Liver (tissue), 9 donors: ENCODE results near the gene COL5A1. TPM values are rescaled to one million over a fixed set of nuclear protein-coding genes. Genes with fewer than 3 reads are reported as not detected.

Experiments
- DNase-seq: peaks from one replicate; pipeline ENCODE4 v3.0.0-alpha.2; 2017; ENCODE audit warnings: low spot score
- H3K27ac ChIP-seq, 2 donors: one replicate each; pipeline ENCODE4 v1.7.0; 2013; ENCODE audit warnings: inconsistent platforms in 2 of 2, low read length in 2 of 2, control low read depth in 1 of 2, low read depth in 1 of 2, mild to moderate bottlenecking in 1 of 2
- H3K27me3 ChIP-seq, 4 donors: one replicate each; pipeline versions ENCODE4 v1.6.1 to v1.7.0; 2013; ENCODE audit warnings: low read length in 3 of 4, inconsistent platforms in 1 of 4, mild to moderate bottlenecking in 1 of 4, moderate library complexity in 1 of 4; ENCODE audit not compliant: control insufficient read depth in 4 of 4, insufficient read depth in 4 of 4
- H3K36me3 ChIP-seq, 4 donors: one replicate each; pipeline versions ENCODE4 v1.6.1 to v1.7.0; 2013; ENCODE audit warnings: low read length in 3 of 4, mild to moderate bottlenecking in 3 of 4, low read depth in 1 of 4, moderate library complexity in 1 of 4; ENCODE audit not compliant: control insufficient read depth in 4 of 4, insufficient read depth in 3 of 4
- H3K4me1 ChIP-seq, 4 donors: one replicate each; pipeline versions ENCODE4 v1.6.1 to v1.7.0; 2013; ENCODE audit warnings: low read length in 3 of 4, mild to moderate bottlenecking in 3 of 4, moderate library complexity in 1 of 4; ENCODE audit not compliant: control insufficient read depth in 4 of 4, insufficient read depth in 4 of 4
- H3K4me3 ChIP-seq, 3 donors: one replicate each; pipeline versions ENCODE4 v1.6.1 to v1.7.0; 2013; ENCODE audit warnings: low read length in 3 of 3, control low read depth in 1 of 3, low read depth in 1 of 3, mild to moderate bottlenecking in 1 of 3
- H3K9ac ChIP-seq, 2 donors: one replicate each; pipeline ENCODE4 v1.7.0; 2013; ENCODE audit warnings: low read length in 2 of 2, mild to moderate bottlenecking in 2 of 2, moderate library complexity in 2 of 2, control low read depth in 1 of 2, low read depth in 1 of 2
- H3K9me3 ChIP-seq, 4 donors: one replicate each; pipeline versions ENCODE4 v1.6.1 to v1.7.0; 2013; ENCODE audit warnings: low read length in 3 of 4; ENCODE audit not compliant: control insufficient read depth in 4 of 4
- CTCF ChIP-seq: fragments of 150-350 bp; IDR thresholded peaks from 2 replicates; pipeline ENCODE4 v1.5.1; 2017; ENCODE audit warnings: improper control_type of control experiment, low read depth, low read length; ENCODE audit not compliant: missing input control
- EGR1 ChIP-seq, 2 donors: IDR thresholded peaks; 2 replicates each; pipeline ENCODE4 v1.6.1; 2016 to 2018; ENCODE audit warnings: antibody characterized with exemption in 2 of 2, low read depth in 2 of 2
- FOXA1 ChIP-seq: IDR thresholded peaks from 2 replicates; pipeline ENCODE4 v1.6.1; 2016; ENCODE audit warnings: antibody characterized with exemption
- FOXA2 ChIP-seq: IDR thresholded peaks from 2 replicates; pipeline ENCODE4 v1.6.1; 2016; ENCODE audit warnings: antibody characterized with exemption
- GABPA ChIP-seq, 2 donors: IDR thresholded peaks in 1 of 2; conservative IDR thresholded peaks in 1 of 2; 2 replicates each; pipeline ENCODE4 v1.6.1; 2016; ENCODE audit warnings: antibody characterized with exemption in 2 of 2, mild to moderate bottlenecking in 1 of 2, moderate library complexity in 1 of 2
- HNF4A ChIP-seq, 2 donors: conservative IDR thresholded peaks; 2 replicates each; pipeline ENCODE4 v1.6.1; 2016; ENCODE audit warnings: antibody characterized with exemption in 2 of 2, mild to moderate bottlenecking in 2 of 2
- HNF4G ChIP-seq: IDR thresholded peaks from 2 replicates; pipeline ENCODE4 v1.6.1; 2016; ENCODE audit warnings: antibody characterized with exemption
- JUND ChIP-seq, 2 donors: IDR thresholded peaks; 2 replicates each; pipeline ENCODE4 v1.6.1; 2016; ENCODE audit warnings: antibody characterized with exemption in 2 of 2
- NR2F2 ChIP-seq: IDR thresholded peaks from 2 replicates; pipeline ENCODE4 v1.6.1; 2016; ENCODE audit warnings: antibody characterized with exemption
- RAD21 ChIP-seq, 2 donors: IDR thresholded peaks; 2 replicates each; pipeline ENCODE4 v1.6.1; 2016; ENCODE audit warnings: antibody characterized with exemption in 2 of 2, mild to moderate bottlenecking in 2 of 2
- RXRA ChIP-seq, 2 donors: IDR thresholded peaks; 2 replicates each; pipeline ENCODE4 v1.6.1; 2017 to 2018; ENCODE audit warnings: antibody characterized with exemption in 2 of 2, mild to moderate bottlenecking in 1 of 2
- SP1 ChIP-seq: IDR thresholded peaks from 2 replicates; pipeline ENCODE4 v1.6.1; 2018; ENCODE audit warnings: antibody characterized with exemption, mild to moderate bottlenecking
- TAF1 ChIP-seq: conservative IDR thresholded peaks from 2 replicates; pipeline ENCODE4 v1.6.1; 2016; ENCODE audit warnings: antibody characterized with exemption, mild to moderate bottlenecking
- ZBTB33 ChIP-seq: IDR thresholded peaks from 2 replicates; pipeline ENCODE4 v1.6.1; 2016; ENCODE audit warnings: antibody characterized with exemption
- WGBS: extraction: QIAGEN DNeasy Blood & Tissue Kit; methylation state at CpG from one replicate; pipeline ENCODE4 v1.1.7; 2013; 5-methylcytosine and 5-hydroxymethylcytosine counted together
- polyA plus RNA-seq, 2 donors: library from polyadenylated mRNA; stranded (reverse) in 1 of 2; unstranded in 1 of 2; fragments of 200-250 nt in 1 of 2; fragments of >200 nt in 1 of 2; fragmentation: Nextera tagmentation in 1 of 2; extraction: Ambion mirVana in 1 of 2; gene quantifications; one replicate each; pipeline versions ENCODE4 v1.2.1 to v1.2.3, GENCODE V29; 2013 to 2015
- total RNA-seq, 2 donors: library from RNA; depleted of rRNA; stranded (reverse); fragments of >200 nt; gene quantifications; one replicate each; pipeline ENCODE4 v1.2.3, GENCODE V29; 2014
- TF ChIP-seq, protein P1 (sequence below): IDR thresholded peaks from 2 replicates; pipeline ENCODE4 v1.6.1; 2016; ENCODE audit warnings: antibody characterized with exemption
- TF ChIP-seq, protein P2 (sequence below): IDR thresholded peaks from 2 replicates; pipeline ENCODE4 v1.6.1; 2016; ENCODE audit warnings: antibody characterized with exemption
- TF ChIP-seq, protein P3 (sequence below): IDR thresholded peaks from 2 replicates; pipeline ENCODE4 v1.6.1; 2016; ENCODE audit warnings: antibody characterized with exemption, mild to moderate bottlenecking
- donor health status: healthy.
- donor health status: healthy.
- donor health status: healthy.
- donor health status: healthy.
- donor health status: healthy.

COL5A1 gene
- total and polyA plus RNA-seq, 4 donors, result 0.67 to 15.6 (median 11.2) TPM

DNA sequence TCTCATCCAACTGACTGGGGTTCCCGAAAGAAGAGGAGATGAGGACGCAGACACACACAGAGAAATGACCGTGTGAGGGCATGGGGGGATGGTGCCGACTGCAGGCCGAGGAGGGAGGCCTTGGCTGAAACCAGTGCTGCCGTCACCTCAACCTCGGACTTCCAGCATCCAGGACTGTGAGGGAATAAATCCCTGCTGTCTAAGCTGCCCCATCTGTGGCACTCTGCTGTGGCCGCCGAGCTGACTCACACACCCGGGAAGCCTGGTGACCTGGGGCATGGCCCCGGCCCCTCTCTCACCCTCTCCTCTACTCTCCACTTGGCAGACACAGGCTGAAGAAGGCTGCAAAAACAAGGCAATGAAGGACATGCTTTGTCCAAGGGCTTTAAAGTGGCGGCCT is 4.4 kb upstream of the COL5A1 start:
- Histone ChIP-seq H3K9me3 (no peaks in the 10 kb centered on the region), H3K4me3 (no peak overlapping the region), H3K4me1 (peaks cover 3 to 8% (median 8%) of the 10 kb centered on the region in 4 donors), H3K36me3 (no peaks in the 10 kb centered on the region), H3K27ac (no peak overlapping the region), H3K27me3 (peaks cover 0 to 4% (median 0%) of the 10 kb centered on the region in 4 donors), H3K9ac (no peak overlapping the region)
- WGBS, result 61% methylated on average over 12 of the region's 12 CpGs
- DNase-seq, result no peak
- TF ChIP-seq FOXA1, result no peak
- no peak for TF ChIP-seq ZBTB33
- TF ChIP-seq FOXA2, result no peak
- TF ChIP-seq, protein P1, sequence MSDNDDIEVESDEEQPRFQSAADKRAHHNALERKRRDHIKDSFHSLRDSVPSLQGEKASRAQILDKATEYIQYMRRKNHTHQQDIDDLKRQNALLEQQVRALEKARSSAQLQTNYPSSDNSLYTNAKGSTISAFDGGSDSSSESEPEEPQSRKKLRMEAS, result no peak
- no peak for TF ChIP-seq SP1
- no peak for TF ChIP-seq NR2F2
- TF ChIP-seq HNF4G, result no peak
- no peak for TF ChIP-seq CTCF
- TF ChIP-seq, protein P2, sequence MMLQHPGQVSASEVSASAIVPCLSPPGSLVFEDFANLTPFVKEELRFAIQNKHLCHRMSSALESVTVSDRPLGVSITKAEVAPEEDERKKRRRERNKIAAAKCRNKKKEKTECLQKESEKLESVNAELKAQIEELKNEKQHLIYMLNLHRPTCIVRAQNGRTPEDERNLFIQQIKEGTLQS, result no peak
- no peak for TF ChIP-seq RXRA (IDR thresholded peaks at IDR 0.05)
- no peak for TF ChIP-seq JUND (IDR thresholded peaks at IDR 0.05)
- no peak for TF ChIP-seq GABPA (IDR thresholded peaks at IDR 0.05 in 1 of 2, conservative IDR thresholded peaks at IDR 0.05 in 1 of 2)

DNA sequence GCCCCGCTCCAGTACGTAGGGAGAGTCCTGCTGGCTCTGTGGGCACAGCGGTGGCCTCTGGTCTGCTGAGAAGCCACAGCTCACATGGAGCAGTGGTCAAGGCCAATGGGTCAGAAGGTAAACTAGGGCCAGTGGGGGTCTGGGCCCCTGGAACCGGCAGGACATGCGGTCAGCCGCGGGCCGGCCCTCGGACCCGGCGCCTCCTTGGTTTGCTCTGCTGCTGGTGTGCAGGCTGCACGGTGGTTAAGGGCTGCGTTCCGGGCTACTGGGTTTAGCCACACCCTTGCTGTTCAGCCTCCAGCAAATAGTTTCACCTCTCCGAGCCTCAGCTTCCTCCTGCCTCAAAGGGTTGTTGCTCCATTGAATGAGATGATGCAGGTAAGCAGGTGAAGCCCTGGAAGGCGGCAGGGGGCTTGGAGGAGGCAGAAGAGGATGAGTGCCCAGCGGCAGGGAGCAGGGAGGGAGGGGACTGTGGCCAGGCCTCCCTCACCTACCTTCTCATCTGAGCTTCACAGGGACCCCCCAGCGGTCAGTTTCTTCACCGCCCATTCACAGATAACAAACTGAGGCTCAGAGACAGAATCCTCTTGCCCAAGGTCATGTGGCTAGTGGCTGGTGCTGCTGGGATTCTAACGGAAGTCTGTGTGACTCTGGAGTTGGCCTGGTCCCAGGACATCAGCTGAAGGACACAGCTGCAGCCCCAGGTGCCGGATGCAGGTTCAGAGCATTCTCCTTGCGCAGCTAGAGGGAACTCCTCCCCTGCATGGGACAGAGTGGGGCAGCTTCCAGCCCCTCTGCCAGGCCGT is 3.7 kb upstream of the COL5A1 start:
- no peak overlapping the region for H3K27ac ChIP-seq
- peaks cover 3 to 8% (median 8%) of the 10 kb centered on the region in 4 donors for H3K4me1 ChIP-seq
- H3K36me3 ChIP-seq, result no peaks in the 10 kb centered on the region
- H3K9me3 ChIP-seq, result no peaks in the 10 kb centered on the region
- H3K9ac ChIP-seq, result no peak overlapping the region
- no peak overlapping the region for H3K4me3 ChIP-seq
- H3K27me3 ChIP-seq, result peaks cover 0 to 4% (median 0%) of the 10 kb centered on the region in 4 donors
- WGBS, result 65% methylated on average over 23 of the region's 23 CpGs
- DNase-seq, result no peak
- TF ChIP-seq ZBTB33 (no peak), CTCF (no peak), NR2F2 (no peak), EGR1 (IDR thresholded peaks at IDR 0.05; ENCODE audit: low read depth in 2 of 2) (no peak), GABPA (IDR thresholded peaks at IDR 0.05 in 1 of 2, conservative IDR thresholded peaks at IDR 0.05 in 1 of 2) (no peak), HNF4A (conservative IDR thresholded peaks at IDR 0.05) (no peak), FOXA1 (no peak), JUND (IDR thresholded peaks at IDR 0.05) (no peak), RXRA (IDR thresholded peaks at IDR 0.05) (no peak), RAD21 (IDR thresholded peaks at IDR 0.05) (no peak), TAF1 (no peak)
- TF ChIP-seq, protein P1, result no peak
- TF ChIP-seq, protein P2, result no peak
- TF ChIP-seq, protein P3, sequence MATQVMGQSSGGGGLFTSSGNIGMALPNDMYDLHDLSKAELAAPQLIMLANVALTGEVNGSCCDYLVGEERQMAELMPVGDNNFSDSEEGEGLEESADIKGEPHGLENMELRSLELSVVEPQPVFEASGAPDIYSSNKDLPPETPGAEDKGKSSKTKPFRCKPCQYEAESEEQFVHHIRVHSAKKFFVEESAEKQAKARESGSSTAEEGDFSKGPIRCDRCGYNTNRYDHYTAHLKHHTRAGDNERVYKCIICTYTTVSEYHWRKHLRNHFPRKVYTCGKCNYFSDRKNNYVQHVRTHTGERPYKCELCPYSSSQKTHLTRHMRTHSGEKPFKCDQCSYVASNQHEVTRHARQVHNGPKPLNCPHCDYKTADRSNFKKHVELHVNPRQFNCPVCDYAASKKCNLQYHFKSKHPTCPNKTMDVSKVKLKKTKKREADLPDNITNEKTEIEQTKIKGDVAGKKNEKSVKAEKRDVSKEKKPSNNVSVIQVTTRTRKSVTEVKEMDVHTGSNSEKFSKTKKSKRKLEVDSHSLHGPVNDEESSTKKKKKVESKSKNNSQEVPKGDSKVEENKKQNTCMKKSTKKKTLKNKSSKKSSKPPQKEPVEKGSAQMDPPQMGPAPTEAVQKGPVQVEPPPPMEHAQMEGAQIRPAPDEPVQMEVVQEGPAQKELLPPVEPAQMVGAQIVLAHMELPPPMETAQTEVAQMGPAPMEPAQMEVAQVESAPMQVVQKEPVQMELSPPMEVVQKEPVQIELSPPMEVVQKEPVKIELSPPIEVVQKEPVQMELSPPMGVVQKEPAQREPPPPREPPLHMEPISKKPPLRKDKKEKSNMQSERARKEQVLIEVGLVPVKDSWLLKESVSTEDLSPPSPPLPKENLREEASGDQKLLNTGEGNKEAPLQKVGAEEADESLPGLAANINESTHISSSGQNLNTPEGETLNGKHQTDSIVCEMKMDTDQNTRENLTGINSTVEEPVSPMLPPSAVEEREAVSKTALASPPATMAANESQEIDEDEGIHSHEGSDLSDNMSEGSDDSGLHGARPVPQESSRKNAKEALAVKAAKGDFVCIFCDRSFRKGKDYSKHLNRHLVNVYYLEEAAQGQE, result no peak
